Left forelimb (tissue), 1 donor: Measurements from ENCODE around the gene BCAS3.
"Not testable (repeated sequence)": the region's sequence is repeated elsewhere in the genome, so short reads cannot be mapped to it uniquely, and the experiment has no call there.

ENCODE experiments used
- DNase-seq: peaks from one replicate; pipeline ENCODE4 v3.0.0-alpha.2; 2018; ENCODE audit warnings: low spot score

BCAS3 gene

DNA sequence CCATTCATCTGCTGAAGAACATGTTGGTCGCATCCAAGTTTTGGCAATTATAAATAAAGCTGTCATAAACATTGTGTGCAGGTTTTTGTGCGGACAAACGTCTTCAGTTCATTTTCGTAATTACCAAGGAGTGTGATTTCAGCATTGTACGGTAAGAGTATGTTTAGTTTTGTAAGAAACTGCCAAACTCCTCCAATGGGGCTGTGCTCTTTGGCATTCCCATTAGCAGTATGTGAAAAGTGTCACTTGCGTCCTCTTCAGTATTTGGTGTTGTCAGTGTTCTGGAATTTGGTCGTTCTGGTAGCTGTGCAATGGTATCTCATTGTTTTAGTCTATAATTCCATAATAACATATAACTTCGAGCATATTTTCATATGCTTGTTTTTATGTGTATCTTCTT lies 120.9 kb downstream of the BCAS3 start:
- no peak for DNase-seq

GRCh38 chr17:60802377-60802776 lies 124.7 kb downstream of the BCAS3 start:
- DNase-seq = no peak

DNA sequence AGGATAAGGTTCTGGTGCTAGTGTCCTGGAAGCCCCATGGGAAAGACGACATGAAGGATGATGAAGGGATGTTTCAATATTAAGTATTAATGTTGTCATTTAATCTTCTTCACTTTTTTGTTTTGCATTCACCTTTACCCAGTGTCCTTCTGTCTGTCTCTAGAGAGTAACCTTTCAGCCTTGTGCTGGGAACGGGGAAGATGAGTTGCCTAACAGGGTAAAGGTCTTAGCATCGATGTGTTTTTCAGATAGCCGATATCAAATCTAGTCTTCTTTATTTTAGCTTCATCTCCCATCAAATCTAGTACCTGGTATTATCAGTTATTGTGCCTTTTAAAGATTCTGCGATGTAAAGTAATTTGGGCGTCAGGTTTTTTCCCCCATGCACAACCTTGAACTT lies 125.4 kb downstream of the BCAS3 start:
- DNase-seq = no peak

DNA sequence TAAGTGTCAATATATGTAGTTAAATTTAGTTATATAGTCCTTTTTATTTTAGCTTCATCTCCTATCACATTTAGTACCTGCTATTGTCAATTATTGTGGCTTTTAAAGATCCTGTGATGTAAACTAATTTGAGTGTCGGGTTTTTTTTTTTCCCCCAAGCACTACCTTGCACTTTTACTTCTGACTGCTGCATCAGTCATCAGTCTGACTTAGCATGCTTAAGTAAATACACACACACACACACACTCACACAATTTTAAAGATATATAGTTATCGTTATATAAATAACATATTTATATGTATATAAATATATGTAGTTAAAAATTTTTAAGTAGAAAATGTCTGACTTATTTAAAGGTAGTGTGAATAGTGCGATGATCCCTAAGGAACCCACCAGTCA lies 127.2 kb downstream of the BCAS3 start:
- DNase-seq = no peak

GRCh38 chr17:60809421-60809820 lies 131.8 kb downstream of the BCAS3 start:
- no peak for DNase-seq

GRCh38 chr17:60814941-60815340 lies 137.3 kb downstream of the BCAS3 start:
- not testable (repeated sequence) for DNase-seq

DNA sequence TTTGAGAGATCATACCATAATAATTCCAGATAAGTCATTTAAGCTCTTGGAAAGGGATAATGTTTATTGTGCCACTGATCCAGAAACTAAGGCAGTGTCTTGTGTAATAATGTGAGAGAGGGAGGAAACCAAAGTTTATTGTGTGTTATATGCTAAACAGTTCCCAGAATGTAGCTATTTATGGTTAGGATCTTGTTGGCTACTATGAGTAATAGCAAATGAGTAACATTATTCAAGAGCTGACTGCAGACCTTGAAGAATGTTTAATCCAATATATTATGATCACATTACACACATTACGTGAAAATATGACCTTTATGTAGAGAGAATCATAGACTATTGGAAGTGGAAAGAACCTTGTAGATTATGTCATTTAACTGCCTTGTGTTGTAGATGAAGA lies 139.5 kb downstream of the BCAS3 start:
- DNase-seq = no peak

GRCh38 chr17:60819447-60820130 lies 141.9 kb downstream of the BCAS3 start:
- no peak for DNase-seq

DNA sequence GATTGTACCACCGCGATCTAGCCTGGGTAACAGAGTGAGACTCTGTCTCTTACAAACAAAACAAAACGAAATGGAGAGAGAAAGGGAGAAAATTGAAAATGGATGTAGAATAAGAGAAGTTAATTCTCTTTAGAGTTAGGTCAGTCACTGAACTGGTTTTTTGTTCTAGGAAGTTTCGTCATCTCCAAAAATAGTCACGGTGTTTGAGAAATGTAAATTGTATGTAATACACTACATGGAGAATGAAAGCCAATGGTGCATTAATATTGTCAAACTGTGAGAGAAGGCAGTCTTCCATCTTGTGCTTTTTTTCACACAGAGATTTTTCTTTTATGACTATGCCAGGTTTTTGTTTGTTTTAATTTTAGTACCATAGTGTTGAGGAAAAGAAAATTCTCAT lies 145.9 kb downstream of the BCAS3 start:
- no peak for DNase-seq

DNA sequence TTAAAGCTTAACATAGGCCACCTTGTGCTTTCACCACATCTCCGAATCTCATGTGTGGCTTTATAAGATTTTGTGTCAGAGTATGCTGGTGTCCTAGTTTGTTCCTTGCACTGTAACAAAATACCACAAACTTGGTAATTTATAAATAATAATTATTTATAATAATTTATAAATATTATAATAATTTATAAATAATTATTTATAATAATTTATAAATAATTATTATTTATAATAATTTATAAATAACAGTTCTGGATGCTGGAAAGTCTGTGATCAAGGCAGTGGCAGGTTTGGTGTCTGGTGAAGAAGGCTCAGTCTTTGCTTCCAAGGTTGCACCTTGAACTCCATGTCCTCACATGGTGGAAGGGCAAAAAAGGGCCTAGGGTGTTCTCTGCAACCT lies 147.7 kb downstream of the BCAS3 start:
- DNase-seq = no peak

DNA sequence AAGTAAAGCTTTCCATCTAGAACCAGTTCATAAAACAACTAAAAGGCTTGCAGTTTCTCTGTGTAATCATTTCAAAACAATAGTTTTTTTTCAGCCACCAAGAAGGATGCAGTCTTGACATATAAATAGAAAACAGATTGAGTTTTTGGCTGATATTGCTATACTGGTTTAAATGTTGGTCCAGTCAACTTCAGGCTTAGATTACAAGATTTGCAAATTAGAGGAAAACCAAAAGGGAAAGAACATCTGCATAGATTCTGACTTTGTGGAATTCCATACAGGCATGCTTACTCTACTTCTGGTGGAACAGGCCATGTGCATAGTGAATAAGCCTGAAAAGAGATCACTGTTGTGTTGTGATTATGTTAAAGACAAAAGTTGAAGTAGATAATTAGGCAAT lies 150.3 kb downstream of the BCAS3 start:
- DNase-seq = no peak

DNA sequence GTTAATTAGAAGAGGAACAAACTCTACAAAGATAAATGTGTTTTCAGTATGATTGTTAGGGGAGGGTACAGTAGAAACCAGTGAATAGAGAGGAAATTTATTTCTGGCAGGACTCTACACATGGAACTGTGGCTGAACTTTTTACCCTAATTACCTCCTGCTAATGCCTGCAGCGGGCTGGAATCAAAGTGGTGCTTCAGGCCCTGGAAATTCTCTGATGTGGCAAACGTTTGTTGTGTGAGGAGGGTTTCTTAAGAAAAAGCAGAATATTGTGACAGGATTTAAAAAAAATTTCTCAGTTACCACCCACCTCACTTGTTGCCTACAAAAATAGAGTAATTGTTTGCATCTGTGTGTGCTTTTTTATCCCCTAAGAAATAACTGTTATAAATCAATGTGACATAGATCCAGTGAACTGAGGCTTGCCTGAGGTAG lies 154.5 kb downstream of the BCAS3 start:
- no peak for DNase-seq

GRCh38 chr17:60832631-60833030 lies 155.0 kb downstream of the BCAS3 start:
- DNase-seq = no peak

DNA sequence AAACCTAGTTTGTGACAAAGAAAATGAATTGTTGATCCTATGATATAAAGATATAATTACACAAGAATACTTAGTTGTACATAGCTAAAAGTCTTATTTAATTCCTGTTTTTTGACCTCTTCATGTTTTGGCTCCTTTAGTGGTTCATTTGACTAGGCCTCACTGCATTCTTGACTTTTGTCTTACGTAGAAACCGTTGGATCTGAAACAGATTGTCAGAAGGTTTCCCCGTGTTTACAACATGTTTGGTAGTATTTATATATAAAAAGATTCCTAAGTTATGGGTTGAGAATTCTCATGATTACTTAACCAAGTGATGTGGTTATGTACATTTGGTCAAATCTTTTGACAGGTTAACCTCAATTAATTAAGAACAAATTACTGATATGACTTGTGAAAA lies 162.8 kb downstream of the BCAS3 start:
- no peak for DNase-seq

GRCh38 chr17:60845012-60845411 lies 167.4 kb downstream of the BCAS3 start:
- DNase-seq = no peak

GRCh38 chr17:60846175-60846574 lies 168.5 kb downstream of the BCAS3 start:
- no peak for DNase-seq

DNA sequence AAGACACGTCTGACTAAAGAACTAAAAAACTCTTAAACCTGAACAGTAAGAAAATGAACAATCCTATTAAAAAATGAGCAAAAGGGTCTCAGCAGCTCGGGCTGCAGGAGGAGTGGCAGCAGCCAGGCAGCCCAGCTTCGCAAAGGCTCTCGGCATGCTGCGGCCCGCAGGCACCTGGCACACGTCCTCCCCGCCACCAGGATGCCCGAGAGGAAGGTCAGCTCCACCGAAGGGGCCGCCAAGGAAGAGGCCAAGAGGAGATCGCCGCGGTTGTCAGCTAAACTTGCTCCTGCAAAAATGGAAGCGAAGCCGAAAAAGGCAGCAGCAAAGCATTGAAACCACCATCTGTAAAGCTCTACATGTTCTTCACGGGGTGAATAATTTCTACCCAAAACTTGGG lies 173.5 kb downstream of the BCAS3 start:
- no peak for DNase-seq

DNA sequence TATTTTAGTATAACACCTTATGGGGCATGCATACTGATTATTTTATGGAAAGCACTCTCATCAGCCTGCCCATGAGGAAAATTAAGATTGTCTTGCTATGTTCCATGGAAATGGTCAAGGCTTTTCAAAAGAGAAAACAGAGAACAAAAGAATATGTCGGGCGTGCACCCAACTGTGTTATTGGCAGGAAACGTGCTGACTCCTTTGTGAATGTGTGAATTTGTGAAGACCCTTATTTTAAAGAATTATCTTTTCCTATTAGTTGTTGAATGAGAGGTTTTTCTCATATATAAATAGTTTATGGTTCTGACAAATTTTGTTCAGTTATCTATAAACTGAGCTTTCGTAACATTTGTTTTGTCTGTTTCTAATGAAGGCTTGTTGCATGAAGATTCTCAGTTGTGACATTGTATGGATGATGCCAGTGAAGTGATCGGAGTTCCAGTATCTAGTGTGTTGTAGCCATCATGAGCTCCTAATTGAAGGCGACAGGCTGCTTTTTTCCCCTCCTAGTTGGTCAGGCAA lies 180.0 kb downstream of the BCAS3 start:
- no peak for DNase-seq

- DNase-seq = no peak
These were observed 184.8 kb downstream of the BCAS3 start for GRCh38 chr17:60862482-60862881.

DNA sequence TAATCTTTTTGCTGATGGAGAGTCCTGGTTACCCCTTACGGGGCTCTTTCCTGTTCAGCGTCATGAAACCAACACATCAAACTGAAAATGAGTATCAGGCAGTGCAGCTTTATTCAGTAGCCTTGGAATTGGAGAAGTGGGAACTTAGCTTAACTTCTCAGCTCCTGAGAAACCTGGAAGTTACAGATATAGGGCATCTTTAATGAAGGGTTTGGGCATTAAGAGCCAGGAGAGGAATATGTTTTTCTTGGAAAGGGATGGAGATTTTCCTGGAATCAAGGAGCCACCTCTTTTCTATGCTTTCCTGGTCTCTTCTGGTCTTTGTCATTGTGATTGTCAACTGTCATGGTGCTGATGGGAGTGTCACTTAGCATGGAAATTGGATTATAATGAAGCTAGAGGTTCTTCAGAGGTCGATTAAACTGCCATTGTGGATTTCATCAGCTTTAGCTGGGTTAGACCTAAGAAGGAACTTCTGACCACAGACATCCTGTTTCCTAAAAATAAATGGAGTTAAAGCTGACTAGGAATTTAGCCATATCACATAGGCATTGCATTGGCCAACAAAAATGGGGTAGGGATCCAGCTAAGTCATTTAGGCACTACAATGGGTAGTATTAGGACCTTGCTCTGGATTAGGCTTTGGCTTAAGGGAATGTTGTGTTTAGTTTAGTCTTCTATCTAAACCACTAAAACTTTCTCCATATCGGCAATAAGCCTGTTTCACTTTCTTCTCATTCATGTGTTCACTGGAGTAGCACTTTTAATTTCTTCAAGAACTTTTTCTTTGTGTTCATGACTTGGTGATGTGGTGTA lies 186.4 kb downstream of the BCAS3 start:
- DNase-seq = no peak

GRCh38 chr17:60864708-60865005 lies 187.0 kb downstream of the BCAS3 start:
- no peak for DNase-seq

- no peak for DNase-seq
These were observed 197.1 kb downstream of the BCAS3 start for GRCh38 chr17:60874772-60875171.
